Tibial artery (tissue), 4 donors: ENCODE data around the gene GALNT9.

ENCODE experiments used
- DNase-seq, 2 donors: peaks; one replicate each; pipeline ENCODE4 v3.0.0-alpha.2; 2019
- H3K27ac ChIP-seq, 2 donors: fragments of 200-600 bp; sonication (generic) in 1 of 2; 1 replicate in 1 of 2; 2 replicates in 1 of 2; pipeline ENCODE4 v1.5.1; 2018 to 2019; ENCODE audit warnings: mild to moderate bottlenecking in 1 of 2
- H3K27me3 ChIP-seq, 2 donors: fragments of 200-600 bp; sonication (generic) in 1 of 2; one replicate each; pipeline versions ENCODE4 v1.5.1 to v1.6.0; 2016 to 2019
- H3K36me3 ChIP-seq, 3 donors: fragments of 200-600 bp; sonication (generic) in 2 of 3; one replicate each; pipeline ENCODE4 v1.5.1; 2016 to 2019; ENCODE audit warnings: mild to moderate bottlenecking in 2 of 3
- H3K4me1 ChIP-seq, 4 donors: fragments of 200-600 bp; sonication (generic) in 2 of 4; 1 replicate in 3 of 4; 2 replicates in 1 of 4; pipeline ENCODE4 v1.5.1; 2016 to 2019
- H3K4me3 ChIP-seq, 2 donors: fragments of 200-600 bp; sonication (generic) in 1 of 2; 1 replicate in 1 of 2; 2 replicates in 1 of 2; pipeline ENCODE4 v1.5.1; 2018 to 2019; ENCODE audit warnings: mild to moderate bottlenecking in 2 of 2
- H3K9me3 ChIP-seq, 3 donors: fragments of 200-600 bp; sonication (generic) in 1 of 3; one replicate each; pipeline ENCODE4 v1.5.1; 2016 to 2019
- CTCF ChIP-seq, 2 experiments: fragments of 200-600 bp in 1 of 2; fragments of 450-650 bp in 1 of 2; IDR thresholded peaks; one replicate each; pipeline ENCODE4 v1.5.1; 2017 to 2019; ENCODE audit warnings: antibody characterized with exemption in 2 of 2, mild to moderate bottlenecking in 1 of 2, moderate library complexity in 1 of 2
- intact Hi-C: fragments of 100-400 bp; cut with DNase I; formaldehyde crosslinking; loops from one replicate; pipeline ENCODE4 v1.15.0; 2023; ENCODE audit warnings: low total_unique reads

Gene GALNT9

GRCh38 chr12:132209619-132210222 is 119.7 kb downstream of the GALNT9 start:
- H3K9me3 ChIP-seq: peaks cover 0 to 8% (median 7%) of the 10 kb centered on the region in 3 donors
- DNase-seq: no peak
- intact Hi-C loops: no loop called here
- H3K4me1 ChIP-seq: peaks cover 0 to 14% (median 9%) of the 10 kb centered on the region in 4 donors
- H3K27ac ChIP-seq: no peak overlapping the region
- TF ChIP-seq CTCF (IDR thresholded peaks at IDR 0.05): no peak
- no peak overlapping the region for H3K4me3 ChIP-seq
- H3K36me3 ChIP-seq: no peaks in the 10 kb centered on the region
- H3K27me3 ChIP-seq: peaks cover 0 to 44% of the 10 kb centered on the region in 2 donors

- intact Hi-C loops: no loop called here
- DNase-seq: peak in 1 of 2 donors; percentile 53
These were observed 121.1 kb downstream of the GALNT9 start for GRCh38 chr12:132208153-132208823.

GRCh38 chr12:132207083-132207775 is 122.2 kb downstream of the GALNT9 start:
- intact Hi-C loops: no loop called here
- Histone ChIP-seq H3K27me3 (peaks cover 0 to 65% of the 10 kb centered on the region in 2 donors), H3K4me1 (peaks cover 0 to 24% (median 13%) of the 10 kb centered on the region in 4 donors), H3K36me3 (no peaks in the 10 kb centered on the region), H3K9me3 (peaks cover 0 to 8% (median 7%) of the 10 kb centered on the region in 3 donors), H3K4me3 (no peak overlapping the region), H3K27ac (no peak overlapping the region)
- peak in 1 of 2 donors; percentile 56 for DNase-seq
- no peak for TF ChIP-seq CTCF (IDR thresholded peaks at IDR 0.05)

More at GRCh38 chr12:132208153-132208823, 121.1 kb downstream of the GALNT9 start:
- no peaks in the 10 kb centered on the region for H3K36me3 ChIP-seq
- H3K4me1 ChIP-seq: peaks cover 0 to 24% (median 13%) of the 10 kb centered on the region in 4 donors
- no peak for TF ChIP-seq CTCF (IDR thresholded peaks at IDR 0.05)
- no peak overlapping the region for H3K4me3 ChIP-seq
- H3K27ac ChIP-seq: no peak overlapping the region
- peaks cover 0 to 55% of the 10 kb centered on the region in 2 donors for H3K27me3 ChIP-seq
- H3K9me3 ChIP-seq: peaks cover 0 to 8% (median 7%) of the 10 kb centered on the region in 3 donors

GRCh38 chr12:132206046-132206434 is 123.3 kb downstream of the GALNT9 start:
- no peak overlapping the region for H3K4me3 ChIP-seq
- intact Hi-C loops: no loop called here
- TF ChIP-seq CTCF (IDR thresholded peaks at IDR 0.05): no peak
- peaks cover 0 to 24% (median 13%) of the 10 kb centered on the region in 4 donors for H3K4me1 ChIP-seq
- no peak overlapping the region for H3K27ac ChIP-seq
- H3K27me3 ChIP-seq: peaks cover 0 to 77% of the 10 kb centered on the region in 2 donors
- no peaks in the 10 kb centered on the region for H3K36me3 ChIP-seq
- H3K9me3 ChIP-seq: peaks cover 0 to 8% (median 7%) of the 10 kb centered on the region in 3 donors
- DNase-seq: no peak

- peak overlapping the region in 1 of 2 donors; percentile 7 for H3K4me3 ChIP-seq
- H3K27me3 ChIP-seq: peaks cover 0 to 83% of the 10 kb centered on the region in 2 donors
- H3K9me3 ChIP-seq: peaks cover 0 to 8% (median 7%) of the 10 kb centered on the region in 3 donors
- H3K36me3 ChIP-seq: no peaks in the 10 kb centered on the region
- intact Hi-C loops: no loop called here
- no peak overlapping the region for H3K27ac ChIP-seq
- TF ChIP-seq CTCF (IDR thresholded peaks at IDR 0.05): no peak
- DNase-seq: peak in 1 of 2 donors; percentile 53
- H3K4me1 ChIP-seq: peaks cover 0 to 24% (median 13%) of the 10 kb centered on the region in 4 donors
These were observed 123.9 kb downstream of the GALNT9 start for GRCh38 chr12:132205271-132206045.
